Kidney tubule cell (primary cell): ENCODE measurements around the gene NEK1.
"Not testable (repeated sequence)": the region's sequence is repeated elsewhere in the genome, so short reads cannot be mapped to it uniquely, and the experiment has no call there.

ENCODE experiments used
- DNase-seq: peaks from one replicate; pipeline ENCODE4 v3.0.0-alpha.2; 2018; ENCODE audit warnings: low spot score

NEK1 gene

GRCh38 chr4:169493164-169493524 is 119.2 kb downstream of the NEK1 start:
- DNase-seq = no peak

- peak; percentile 50 for DNase-seq
These were observed 119.8 kb downstream of the NEK1 start for GRCh38 chr4:169492436-169493163.

DNA sequence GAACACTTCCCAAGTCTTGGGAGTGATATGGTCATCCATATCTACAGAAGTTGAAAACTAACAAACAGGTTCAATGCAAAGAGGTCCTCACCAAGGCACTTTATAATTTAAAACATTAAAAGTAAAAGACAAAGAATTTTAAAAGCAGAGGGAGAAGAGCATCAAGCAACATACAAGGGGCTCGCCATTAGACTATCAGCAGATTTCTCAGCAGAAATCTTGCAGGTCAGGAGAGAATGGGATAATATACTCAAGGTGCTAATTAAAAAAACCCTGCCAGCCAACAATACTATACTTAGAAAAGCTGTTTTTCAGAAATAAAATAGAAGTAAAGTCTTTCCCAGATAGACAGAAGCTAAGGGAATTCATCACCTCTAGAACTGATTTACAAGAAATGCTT is 121.2 kb downstream of the NEK1 start:
- DNase-seq = no peak

- no peak for DNase-seq
These were observed 123.1 kb downstream of the NEK1 start for GRCh38 chr4:169489306-169489705.

DNA sequence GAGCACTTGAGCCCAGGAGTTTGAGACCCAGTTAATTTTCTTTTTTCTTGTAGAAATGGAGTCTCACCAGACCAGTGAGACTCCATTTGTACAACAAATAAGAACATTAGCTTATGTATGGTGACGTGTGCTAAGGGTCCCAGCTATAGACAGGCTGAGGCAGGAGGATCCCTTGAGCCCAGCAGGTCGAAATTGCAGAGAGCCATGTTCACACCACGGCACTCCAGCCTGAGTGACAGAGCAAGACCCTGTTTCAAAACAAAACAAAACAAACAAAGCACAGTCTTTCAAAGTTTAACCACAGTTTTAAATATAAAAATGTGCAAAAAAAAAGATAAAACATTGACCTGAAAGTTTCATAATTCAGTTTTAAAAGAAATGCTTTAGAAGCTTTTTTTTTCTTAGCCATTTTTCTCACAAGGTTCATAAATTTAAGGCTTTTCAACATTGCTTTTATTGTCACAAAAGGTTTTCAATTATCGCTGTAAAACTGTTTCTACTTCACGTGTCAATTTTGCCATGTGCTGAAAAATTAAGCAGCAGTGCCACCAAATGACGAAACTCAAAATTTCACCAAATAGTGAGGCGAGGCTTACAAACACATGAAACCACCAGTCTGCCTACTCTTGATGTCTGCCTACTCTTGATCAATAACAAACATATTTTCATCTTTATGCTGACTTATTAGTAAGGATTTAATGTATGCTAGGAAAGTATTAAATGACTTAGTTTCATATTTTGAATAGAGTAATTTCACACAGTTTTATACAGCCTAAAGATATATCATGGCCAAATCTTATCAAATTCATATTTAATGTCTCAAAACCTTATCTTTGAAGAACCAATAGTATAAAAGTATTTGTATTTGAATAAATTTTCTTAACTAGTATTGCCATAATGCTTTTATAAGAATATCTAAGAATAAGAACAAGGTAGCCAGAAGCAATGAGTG is 126.3 kb downstream of the NEK1 start:
- DNase-seq = peak; percentile 63

- peak; percentile 20 for DNase-seq
These were observed 127.3 kb downstream of the NEK1 start for GRCh38 chr4:169485086-169485485.

DNA sequence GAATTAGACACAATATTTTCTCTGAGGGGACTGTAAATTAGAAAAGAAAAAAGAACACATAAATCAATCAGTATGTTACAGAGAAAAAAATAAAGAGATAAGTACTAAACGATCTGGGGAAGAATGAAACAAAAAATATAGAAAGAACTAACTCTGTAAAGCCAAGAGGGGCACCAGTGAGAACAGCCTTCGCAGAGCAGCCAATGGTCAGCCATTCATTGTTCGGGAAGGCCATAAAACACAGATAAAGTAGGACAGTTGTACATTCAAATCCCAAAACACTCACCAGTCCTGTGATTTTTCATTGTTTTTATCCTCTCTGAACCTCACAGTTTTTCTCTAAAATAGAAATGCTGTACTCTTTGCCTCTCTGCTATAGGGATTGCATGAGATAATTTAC is 127.9 kb downstream of the NEK1 start:
- DNase-seq = no peak

- no peak for DNase-seq
These were observed 148.3 kb downstream of the NEK1 start for GRCh38 chr4:169464080-169464479.

- no peak for DNase-seq
These were observed 152.3 kb downstream of the NEK1 start for GRCh38 chr4:169460081-169460480.

- DNase-seq = no peak
These were observed 153.8 kb downstream of the NEK1 start for GRCh38 chr4:169458575-169458974.

DNA sequence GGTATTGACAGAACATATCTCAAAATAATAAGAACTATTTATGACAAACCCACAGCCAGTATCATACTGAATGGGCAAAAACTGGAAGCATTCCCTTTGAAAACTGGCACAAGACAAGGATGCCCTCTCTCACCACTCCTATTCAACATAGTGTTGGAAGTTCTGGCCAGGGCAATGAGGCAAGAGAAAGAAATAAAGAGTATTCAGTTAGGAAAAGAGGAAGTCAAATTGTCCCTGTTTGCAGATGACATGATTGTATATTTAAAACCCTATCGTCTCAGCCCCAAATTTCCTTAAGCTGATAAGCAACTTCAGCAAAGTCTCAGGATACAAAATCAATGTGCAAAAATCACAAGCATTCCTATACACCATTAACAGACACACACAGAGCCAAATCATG is 159.7 kb downstream of the NEK1 start:
- DNase-seq = not testable (repeated sequence)

- DNase-seq = not testable (repeated sequence)
These were observed 163.4 kb downstream of the NEK1 start for GRCh38 chr4:169448935-169449334.

DNA sequence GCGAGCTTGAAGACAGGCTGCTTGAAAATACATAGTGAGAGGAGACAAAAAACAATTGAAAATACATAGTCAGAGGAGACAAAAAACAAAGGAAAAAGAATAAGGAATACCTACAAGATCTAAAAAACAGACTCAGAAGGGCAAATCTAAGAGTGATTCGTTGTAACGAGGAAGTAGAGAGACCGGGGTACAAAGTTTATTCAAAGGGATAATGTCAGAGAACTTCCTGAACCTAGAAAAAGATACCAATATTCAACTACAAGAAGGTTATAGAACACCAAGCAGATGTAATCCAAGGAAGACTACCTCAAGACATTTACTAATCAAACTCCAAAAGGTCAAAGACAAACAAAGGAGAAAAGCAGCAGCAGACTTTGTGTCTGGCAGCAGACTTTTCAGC is 165.6 kb downstream of the NEK1 start:
- DNase-seq = no peak

DNA sequence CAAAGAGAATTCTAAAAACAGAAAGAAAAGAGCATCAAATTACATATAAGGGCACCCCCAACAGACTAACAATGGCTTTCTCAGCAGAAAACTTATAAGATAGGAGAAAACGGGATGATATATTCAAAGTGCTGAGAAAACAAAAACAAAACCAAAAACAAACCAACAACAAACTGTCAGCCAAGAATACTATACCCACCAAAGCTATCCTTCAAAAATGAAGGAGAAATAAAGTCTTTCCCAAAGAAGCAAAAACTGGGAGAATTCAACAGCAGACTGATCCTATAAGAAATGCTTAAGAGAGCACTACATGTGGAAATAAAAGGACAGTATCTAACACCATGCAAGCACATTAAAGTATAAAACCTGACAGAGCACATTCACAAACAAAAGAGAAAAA is 168.6 kb downstream of the NEK1 start:
- no peak for DNase-seq

DNA sequence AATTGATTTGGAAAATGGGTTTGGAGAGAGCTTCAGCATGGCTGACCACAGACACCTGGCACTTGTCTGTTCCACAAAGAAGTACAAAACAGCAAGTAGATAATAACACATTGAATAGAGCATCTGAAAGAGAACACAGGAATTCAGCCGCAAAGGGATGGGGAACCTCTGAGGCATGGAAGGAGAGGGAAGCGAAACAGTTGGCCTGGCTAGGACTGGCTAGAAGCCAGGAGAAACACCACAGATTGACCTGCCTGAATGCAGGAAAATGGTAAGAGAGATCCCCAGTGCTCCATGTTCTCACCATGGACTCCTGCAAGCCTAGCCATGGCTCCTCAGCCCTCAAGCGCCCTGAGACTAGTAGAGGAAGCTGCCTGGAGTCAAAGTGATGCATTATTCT is 171.9 kb downstream of the NEK1 start:
- DNase-seq = peak; percentile 73

GRCh38 chr4:169439244-169439643 is 173.1 kb downstream of the NEK1 start:
- DNase-seq = no peak

- DNase-seq = peak; percentile 11
These were observed 174.3 kb downstream of the NEK1 start for GRCh38 chr4:169438057-169438480.

DNA sequence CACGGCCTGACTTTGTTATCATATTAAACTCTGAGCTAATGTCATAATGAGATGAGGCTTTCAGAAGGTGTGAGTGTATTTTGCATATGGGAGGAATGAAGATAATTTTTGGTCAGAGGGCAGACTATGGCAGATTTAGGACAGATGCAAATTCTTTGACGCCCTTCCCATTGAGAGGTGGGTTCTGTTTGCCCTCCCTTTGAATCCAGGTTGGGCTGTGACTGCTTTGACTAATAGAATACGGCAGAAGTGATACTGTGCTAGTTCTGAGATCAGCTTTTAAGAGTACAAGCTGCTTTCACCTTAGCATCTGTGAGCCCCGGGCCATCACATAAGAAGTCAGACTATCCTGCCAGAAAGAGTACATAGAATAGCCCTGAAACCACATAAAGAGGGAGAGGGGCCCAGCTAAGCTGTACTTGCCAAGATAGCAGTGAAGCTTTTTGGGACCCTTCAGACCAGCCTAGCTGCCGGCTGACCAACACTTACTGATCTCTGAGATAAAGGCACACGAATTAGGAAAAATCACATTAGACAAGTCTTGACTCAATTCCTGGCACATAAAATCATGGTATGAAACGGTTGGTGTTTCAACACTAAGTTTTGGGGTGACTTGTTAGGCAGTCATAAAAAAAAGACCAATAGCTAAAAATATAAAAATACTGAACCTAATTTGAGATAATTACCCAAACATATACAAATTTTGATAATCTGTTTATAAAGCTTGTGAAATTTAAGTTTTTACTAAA is 174.9 kb downstream of the NEK1 start:
- DNase-seq = no peak

DNA sequence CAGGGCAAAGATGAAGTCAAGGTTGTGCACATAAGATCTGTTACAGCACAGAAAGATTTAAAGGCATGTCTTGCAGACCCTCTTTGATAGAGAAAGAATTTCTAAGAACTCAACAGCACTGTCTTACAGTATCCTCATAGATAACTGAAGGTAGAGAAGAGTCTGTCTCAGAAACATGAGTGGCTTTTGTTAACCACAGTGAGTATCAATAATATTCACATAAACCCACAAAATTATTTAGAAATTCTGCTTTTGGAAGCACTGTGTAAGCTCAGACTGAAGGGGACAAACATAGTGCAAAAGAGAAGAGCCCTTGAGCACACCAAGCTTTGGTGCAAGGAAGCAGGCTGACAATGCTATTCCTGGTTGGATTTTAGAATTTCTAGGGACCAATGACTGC is 175.6 kb downstream of the NEK1 start:
- no peak for DNase-seq

- DNase-seq = no peak
These were observed 184.0 kb downstream of the NEK1 start for GRCh38 chr4:169428376-169428775.

- not testable (repeated sequence) for DNase-seq
These were observed 184.7 kb downstream of the NEK1 start for GRCh38 chr4:169427727-169428126.

DNA sequence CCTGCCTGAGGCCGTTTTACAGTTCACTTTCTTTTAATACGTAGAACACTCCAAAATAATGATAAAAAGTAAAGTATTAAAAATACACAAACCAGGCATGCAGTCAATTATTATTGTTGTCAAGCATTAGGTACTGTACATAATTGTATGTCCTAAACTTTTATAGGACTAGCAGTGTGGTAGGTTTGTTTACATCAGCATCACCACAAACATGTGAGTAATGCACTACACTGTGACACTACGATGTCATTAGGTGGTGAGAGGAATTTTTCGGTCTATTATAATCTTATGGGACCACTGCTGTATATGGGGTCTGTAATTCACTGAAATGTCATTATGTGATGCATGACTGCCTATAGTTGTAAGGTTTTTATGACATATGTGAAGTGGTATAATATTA is 192.1 kb downstream of the NEK1 start:
- no peak for DNase-seq

DNA sequence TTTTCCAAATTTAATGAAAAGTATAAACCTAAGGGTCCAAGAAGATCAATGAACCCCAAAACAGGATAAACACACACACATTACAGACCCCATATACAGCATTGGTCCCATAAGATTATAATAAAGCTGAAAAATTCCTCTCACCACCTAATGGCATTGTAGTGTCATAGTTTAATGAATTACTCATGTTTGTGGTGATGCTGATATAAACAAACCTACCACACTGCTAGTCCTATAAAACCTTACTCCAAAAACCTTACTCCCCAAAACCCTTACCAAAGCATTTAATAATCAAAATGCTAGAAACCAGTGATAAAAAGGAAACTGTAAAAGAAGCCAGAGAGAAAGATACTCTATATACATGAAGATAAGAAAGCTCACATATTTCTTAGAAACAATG is 193.5 kb downstream of the NEK1 start:
- no peak for DNase-seq
